BJ (cell line): ENCODE data around the gene ZSCAN22. TPM values are rescaled to one million over a fixed set of nuclear protein-coding genes. Genes with fewer than 3 reads are reported as not detected.

Experiments used
- CTCF ChIA-PET: fragments of 350-600 bp; formaldehyde crosslinking; extraction: SDS; loops from one replicate; lab custom pipeline; 2021; ENCODE audit warnings: antibody characterized with exemption, inconsistent platforms; lab: Yijun Ruan, JAX
- POLR2A ChIA-PET: fragments of 300-600 bp; sonication (Branson Sonifier 250); formaldehyde crosslinking; extraction: SDS; loops from one replicate; lab custom pipeline; 2021; ENCODE audit warnings: antibody characterized with exemption; lab: Charles Lee
- DNase-seq: peaks from one replicate; pipeline ENCODE4 v3.0.0-alpha.2; 2011; ENCODE audit warnings: low read depth
- H3K27me3 ChIP-seq: 2 replicates; pipeline ENCODE4 v1.6.0; 2011; ENCODE audit warnings: low read length; ENCODE audit not compliant: control insufficient read depth, insufficient read depth
- H3K36me3 ChIP-seq: 2 replicates; pipeline ENCODE4 v1.5.1; 2011; ENCODE audit warnings: low read length; ENCODE audit not compliant: control insufficient read depth, insufficient read depth
- H3K4me3 ChIP-seq: 2 replicates; pipeline ENCODE4 v1.5.1; 2011; ENCODE audit warnings: low read depth, mild to moderate bottlenecking, control low read depth, low read length
- CTCF ChIP-seq: IDR thresholded peaks from 2 replicates; pipeline ENCODE4 v1.5.1; 2011; ENCODE audit warnings: low read depth, mild to moderate bottlenecking, control low read depth, inconsistent platforms, low read length, moderate library complexity; ENCODE audit not compliant: insufficient read depth
- polyA plus RNA-seq: library from polyadenylated mRNA; depleted of rRNA; stranded (reverse); fragments of >200 nt; gene quantifications from 2 replicates; pipeline ENCODE4 v1.2.3, GENCODE V29; 2011

ZSCAN22 gene
- polyA plus RNA-seq, 1 experiment: 2.3 TPM

DNA sequence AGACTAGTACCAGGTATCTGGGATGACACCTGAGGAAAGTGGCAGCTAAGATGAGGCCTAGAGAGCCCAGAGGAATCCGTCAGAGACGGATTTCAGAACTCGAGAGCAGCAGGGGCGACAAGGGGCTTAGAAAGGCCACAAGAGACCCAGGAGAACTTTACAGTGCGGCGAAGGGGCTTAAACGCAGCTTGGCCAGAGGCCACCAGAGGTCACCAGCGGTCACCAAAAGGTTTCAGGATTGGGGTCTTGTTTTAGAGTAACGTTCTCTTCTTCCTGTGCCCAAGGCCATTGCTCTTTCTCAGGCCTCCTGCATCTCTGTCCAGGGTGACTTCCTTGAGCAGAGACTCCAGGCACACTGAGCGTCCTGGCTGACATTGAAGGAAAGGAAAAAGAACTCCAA lies 2.2 kb downstream of the ZSCAN22 start:
- no peak overlapping the region for H3K4me3 ChIP-seq
- no peak for DNase-seq
- H3K27me3 ChIP-seq: no peaks in the 10 kb centered on the region
- no peak for TF ChIP-seq CTCF
- POLR2A ChIA-PET: no interaction called here
- no peaks in the 10 kb centered on the region for H3K36me3 ChIP-seq
- CTCF ChIA-PET: no interaction called here

- ChIA-PET POLR2A (interaction anchor here (0.6 kb wide), 1 partner anchor 32 kb away, joined by 3 read pairs; the partner anchor contains the start of gene ZNF497), CTCF (interaction anchor here (0.7 to 1.5 kb wide), 2 partner anchors 17 to 923 kb away, joined by 3 read pairs; no protein-coding TSS in a partner anchor)
- H3K4me3 ChIP-seq: no peak overlapping the region
These were observed 3.7 kb downstream of the ZSCAN22 start for GRCh38 chr19:58330458-58330857.

GRCh38 chr19:58332697-58333096 lies 5.9 kb downstream of the ZSCAN22 start:
- DNase-seq: no peak
- CTCF ChIA-PET: interaction anchor here (2.8 kb wide), 1 partner anchor 13 kb away, joined by 7 read pairs; no protein-coding TSS in a partner anchor
- Histone ChIP-seq H3K36me3 (peaks cover 5% of the 10 kb centered on the region), H3K4me3 (no peak overlapping the region), H3K27me3 (no peaks in the 10 kb centered on the region)
- no peak for TF ChIP-seq CTCF
- POLR2A ChIA-PET: no interaction called here

More at GRCh38 chr19:58330458-58330857, 3.7 kb downstream of the ZSCAN22 start:
- no peak for TF ChIP-seq CTCF
- H3K36me3 ChIP-seq: peaks cover 5% of the 10 kb centered on the region
- no peak for DNase-seq
- H3K27me3 ChIP-seq: no peaks in the 10 kb centered on the region

- no peak for DNase-seq
- ChIA-PET POLR2A (no interaction called here), CTCF (interaction anchor here (2.8 kb wide), 1 partner anchor 11 kb away, joined by 7 read pairs; no protein-coding TSS in a partner anchor)
- Histone ChIP-seq H3K4me3 (no peak overlapping the region), H3K27me3 (no peaks in the 10 kb centered on the region), H3K36me3 (peaks cover 22% of the 10 kb centered on the region)
- no peak for TF ChIP-seq CTCF
These were observed 8.0 kb downstream of the ZSCAN22 start for GRCh38 chr19:58334691-58335249.

DNA sequence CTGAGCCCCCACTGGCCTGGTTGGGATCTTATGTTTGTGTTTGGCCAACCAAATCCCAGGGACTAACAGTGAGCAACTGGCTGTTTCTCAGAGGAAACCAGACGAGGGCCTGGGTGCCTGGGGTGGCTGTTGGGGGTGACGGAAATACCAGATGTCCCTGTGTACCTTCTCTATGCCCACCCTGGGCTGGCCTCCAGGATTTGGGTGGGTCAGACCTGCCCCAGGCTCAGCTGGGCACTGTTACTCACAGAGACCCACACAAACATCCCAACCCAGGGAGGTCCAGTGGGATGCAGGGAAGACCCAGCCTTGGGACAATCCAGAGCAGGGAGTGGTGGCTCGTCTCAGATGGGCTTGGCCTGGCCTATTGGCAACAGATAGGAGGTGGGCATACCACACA lies 8.8 kb downstream of the ZSCAN22 start:
- no peak for DNase-seq
- TF ChIP-seq CTCF: no peak
- H3K36me3 ChIP-seq: peaks cover 22% of the 10 kb centered on the region
- no peak overlapping the region for H3K4me3 ChIP-seq
- POLR2A ChIA-PET: no interaction called here
- CTCF ChIA-PET: interaction anchor here (2.8 kb wide), 1 partner anchor 10 kb away, joined by 7 read pairs; no protein-coding TSS in a partner anchor
- no peaks in the 10 kb centered on the region for H3K27me3 ChIP-seq
